ENCODE measurements around the gene NAGS.
"Not testable (repeated sequence)": the region's sequence is repeated elsewhere in the genome, so short reads cannot be mapped to it uniquely, and the experiment has no call there.

The NAGS gene

GRCh38 chr17:44039829-44040635, 35.6 kb downstream of the NAGS start:
- no peak for DNase-seq

- no peak for DNase-seq
Measured at GRCh38 chr17:44043272-44043696, 38.9 kb downstream of the NAGS start.

GRCh38 chr17:44044071-44044470, 39.6 kb downstream of the NAGS start:
- no peak for DNase-seq

GRCh38 chr17:44045486-44045885, 41.1 kb downstream of the NAGS start:
- no peak for DNase-seq

GRCh38 chr17:44046893-44047292, 42.5 kb downstream of the NAGS start:
- DNase-seq, result not testable (repeated sequence)

- no peak for DNase-seq
Measured at GRCh38 chr17:44049294-44050060, 45.1 kb downstream of the NAGS start.

- no peak for DNase-seq
Measured at GRCh38 chr17:44053125-44053872, 48.9 kb downstream of the NAGS start.
